SK-N-SH (cell line): ENCODE data around the gene EFNB1. TPM values are rescaled to one million over a fixed set of nuclear protein-coding genes. Genes with fewer than 3 reads are reported as not detected.

ENCODE experiments used
- CTCF ChIA-PET: fragments of 300-600, 350-600 bp; formaldehyde crosslinking; extraction: SDS; loops from one replicate; lab custom pipeline; 2021; lab: Yijun Ruan, JAX
- POLR2A ChIA-PET: fragments of 350-600 bp; sonication (Branson Sonifier 250); formaldehyde crosslinking; extraction: SDS; loops from one replicate; lab custom pipeline; 2020; ENCODE audit warnings: antibody characterized with exemption, inconsistent platforms; lab: Yijun Ruan, JAX
- DNase-seq: peaks from one replicate; pipeline ENCODE4 v3.0.0; 2012
- H2AFZ ChIP-seq: fragments of 200-600 bp; sonication (generic); 2 replicates; pipeline ENCODE4 v1.8.1; 2016; ENCODE audit warnings: antibody characterized with exemption, mild to moderate bottlenecking, low read depth
- H3F3A ChIP-seq: fragments of 200-600 bp; sonication (generic); replicated peaks from 2 replicates; pipeline ENCODE3; 2016; ENCODE audit warnings: antibody characterized with exemption, mild to moderate bottlenecking; ENCODE audit not compliant: insufficient read depth
- H3K27ac ChIP-seq, 2 experiments: fragments of 200-500 bp in 1 of 2; fragments of 200-600 bp in 1 of 2; sonication (Bioruptor generic) in 1 of 2; sonication (generic), shearing (Covaris generic) in 1 of 2; 2 replicates each; pipeline versions ENCODE4 v1.5.1 to v1.6.1; 2014 to 2016; ENCODE audit warnings: low read depth in 2 of 2, inconsistent platforms in 1 of 2, low read length in 1 of 2, mild to moderate bottlenecking in 1 of 2, mixed read lengths in 1 of 2
- H3K27me3 ChIP-seq: fragments of 200-600 bp; sonication (generic), shearing (Covaris generic); 2 replicates; pipeline ENCODE4 v1.6.1; 2016; ENCODE audit warnings: mixed run types; ENCODE audit not compliant: insufficient read depth
- H3K36me3 ChIP-seq, 2 experiments: fragments of 200-500 bp in 1 of 2; fragments of 200-600 bp in 1 of 2; sonication (Bioruptor generic) in 1 of 2; sonication (generic) in 1 of 2; replicated peaks in 1 of 2; 2 replicates each; pipeline versions ENCODE3 to v1.5.1; 2014 to 2016; ENCODE audit warnings: low read length in 1 of 2, mild to moderate bottlenecking in 1 of 2; ENCODE audit not compliant: insufficient read depth in 2 of 2, control insufficient read depth in 1 of 2
- H3K4me1 ChIP-seq, 2 experiments: fragments of 200-500 bp in 1 of 2; fragments of 200-600 bp in 1 of 2; sonication (Bioruptor generic) in 1 of 2; sonication (generic), shearing (Covaris generic) in 1 of 2; 2 replicates each; pipeline versions ENCODE4 v1.5.1 to v1.6.1; 2014 to 2016; ENCODE audit warnings: low read depth in 1 of 2, low read length in 1 of 2, mixed run types in 1 of 2; ENCODE audit not compliant: insufficient read depth in 2 of 2, control insufficient read depth in 1 of 2
- H3K4me2 ChIP-seq: fragments of 200-600 bp; sonication (generic), shearing (Covaris generic); 2 replicates; pipeline ENCODE4 v1.6.1; 2017; ENCODE audit warnings: mixed run types
- H3K4me3 ChIP-seq, 2 experiments: fragments of 200-500 bp in 1 of 2; fragments of 200-600 bp in 1 of 2; sonication (Bioruptor generic) in 1 of 2; sonication (generic), shearing (Covaris generic) in 1 of 2; 2 replicates each; pipeline versions ENCODE4 v1.5.1 to v1.8.1; 2014 to 2016; ENCODE audit warnings: low read depth in 2 of 2, inconsistent platforms in 1 of 2, low read length in 1 of 2, mild to moderate bottlenecking in 1 of 2, mixed read lengths in 1 of 2, moderate library complexity in 1 of 2
- H3K79me2 ChIP-seq: fragments of 200-600 bp; sonication (generic); 2 replicates; pipeline ENCODE4 v1.8.1; 2017; ENCODE audit warnings: mild to moderate bottlenecking; ENCODE audit not compliant: insufficient read depth
- H3K9ac ChIP-seq: fragments of 200-600 bp; sonication (generic); 2 replicates; pipeline ENCODE4 v1.6.1; 2017; ENCODE audit warnings: mixed run types
- H3K9me2 ChIP-seq: fragments of 200-600 bp; sonication (generic); 2 replicates; pipeline ENCODE4 v1.6.1; 2017; ENCODE audit warnings: mixed run types
- H3K9me3 ChIP-seq: fragments of 200-600 bp; sonication (generic); 2 replicates; pipeline ENCODE4 v1.6.1; 2017; ENCODE audit warnings: mixed run types, mild to moderate bottlenecking, moderate library complexity
- H4K20me1 ChIP-seq: fragments of 200-600 bp; sonication (generic); 2 replicates; pipeline ENCODE4 v1.6.1; 2017; ENCODE audit warnings: mild to moderate bottlenecking, mixed run types; ENCODE audit not compliant: insufficient read depth
- CHD2 ChIP-seq: fragments of 150-350 bp; IDR thresholded peaks from 2 replicates; pipeline ENCODE4 v1.6.1; 2018; ENCODE audit warnings: low read length; ENCODE audit not compliant: partially characterized antibody
- EZH2phosphoT487 ChIP-seq: fragments of 200-600 bp; sonication (generic); IDR thresholded peaks from 2 replicates; pipeline ENCODE4 v1.6.1; 2017; ENCODE audit warnings: low read depth, mixed run types, mild to moderate bottlenecking, antibody characterized with exemption, moderate library complexity, borderline replicate concordance
- FOSL2 ChIP-seq: IDR thresholded peaks from 2 replicates; pipeline ENCODE4 v1.4.0; 2012; ENCODE audit warnings: low read depth, mild to moderate bottlenecking, moderate library complexity, borderline replicate concordance
- GATA2 ChIP-seq: sonication (generic); formaldehyde crosslinking; IDR thresholded peaks from 2 replicates; pipeline ENCODE4 v1.5.0; 2020; ENCODE audit warnings: mild to moderate bottlenecking, missing genetic modification reagents
- JUND ChIP-seq: IDR thresholded peaks from 2 replicates; pipeline ENCODE4 v1.4.0; 2012
- MEF2A ChIP-seq: IDR thresholded peaks from 2 replicates; pipeline ENCODE4 v1.4.0; 2012; ENCODE audit warnings: low read depth, borderline replicate concordance
- MXI1 ChIP-seq: IDR thresholded peaks from 2 replicates; pipeline ENCODE4 v1.6.1; 2012; ENCODE audit warnings: mild to moderate bottlenecking, low read depth, low read length, improper control_type of control experiment
- PBX3 ChIP-seq: IDR thresholded peaks from 2 replicates; pipeline ENCODE4; 2012
- POLR2AphosphoS5 ChIP-seq: IDR thresholded peaks from 2 replicates; pipeline ENCODE4 v1.6.1; 2012; ENCODE audit warnings: low read depth, low read length
- RCOR1 ChIP-seq: fragments of 150-350 bp; IDR thresholded peaks from 2 replicates; pipeline ENCODE4 v1.6.1; 2017; ENCODE audit warnings: antibody characterized with exemption, low read length
- SMC3 ChIP-seq: IDR thresholded peaks from 2 replicates; pipeline ENCODE4 v1.6.1; 2012; ENCODE audit warnings: low read depth, low read length, improper control_type of control experiment
- TCF12 ChIP-seq: IDR thresholded peaks from 2 replicates; pipeline ENCODE4 v1.4.0; 2012
- TEAD4 ChIP-seq: IDR thresholded peaks from 2 replicates; pipeline ENCODE4 v1.4.0; 2012; ENCODE audit warnings: mild to moderate bottlenecking, borderline replicate concordance; ENCODE audit not compliant: insufficient read depth
- USF1 ChIP-seq: IDR thresholded peaks from 2 replicates; pipeline ENCODE4 v1.4.0; 2012; ENCODE audit warnings: low read depth, borderline replicate concordance
- USF2 ChIP-seq: fragments of 150-350 bp; IDR thresholded peaks from 2 replicates; pipeline ENCODE4 v1.6.1; 2017; ENCODE audit warnings: antibody characterized with exemption, low read length, low read depth, borderline replicate concordance
- ZBTB33 ChIP-seq: IDR thresholded peaks from 2 replicates; pipeline ENCODE4 v1.4.0; 2012; ENCODE audit warnings: low read depth, borderline replicate concordance
- WGBS: methylation state at CpG from one replicate; pipeline ENCODE4 v1.1.6; 2017; ENCODE audit warnings: low lambda C conversion rate; 5-methylcytosine and 5-hydroxymethylcytosine counted together
- polyA plus RNA-seq, 3 experiments: library from polyadenylated mRNA; depleted of rRNA; stranded (reverse); fragments of >200 nt; gene quantifications; 2 replicates each; pipeline ENCODE4 v1.2.3, GENCODE V29; 2012

EFNB1 gene
- polyA plus RNA-seq, 1 of the 3 experiments (the other 2 are of a cell fraction), result 8.4 TPM

DNA sequence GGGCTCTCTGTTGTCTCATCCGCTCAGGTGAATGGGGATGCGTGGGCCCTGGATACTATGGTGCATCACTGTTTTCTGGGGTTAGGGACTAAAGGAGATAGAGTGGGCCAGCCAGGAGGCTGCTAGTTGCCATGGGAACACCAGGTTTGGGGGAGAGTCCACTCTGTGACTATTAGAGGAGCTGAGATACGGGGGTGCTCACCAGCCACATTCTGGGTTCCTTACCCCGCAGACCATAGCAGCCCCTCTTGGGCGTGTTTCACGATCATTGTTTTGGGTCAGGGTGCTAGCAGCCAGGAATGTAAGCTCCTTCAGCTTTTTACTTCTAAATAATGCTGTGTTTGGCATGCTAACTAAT, 4.6 kb downstream of the EFNB1 start:
- Histone ChIP-seq H3K9me3 (no peaks in the 10 kb centered on the region), H3K4me3 (no peak overlapping the region), H3K27me3 (peaks cover 10% of the 10 kb centered on the region; the same call in 1 of the 2 replicates), H3F3A (no peaks in the 10 kb centered on the region), H2AFZ (no peak overlapping the region), H3K9me2 (no peaks in the 10 kb centered on the region), H4K20me1 (peaks cover 2% of the 10 kb centered on the region; the same call in 1 of the 2 replicates), H3K9ac (no peak overlapping the region), H3K4me1 (peaks cover 0 to 10% of the 10 kb centered on the region in 2 experiments; a peak in 1 of 4 replicates), H3K79me2 (no peaks in the 10 kb centered on the region), H3K27ac (no peak overlapping the region), H3K36me3 (no peaks in the 10 kb centered on the region), H3K4me2 (no peak overlapping the region)
- TF ChIP-seq TEAD4 (no peak), USF1 (no peak), TCF12 (no peak), MXI1 (no peak), POLR2AphosphoS5 (no peak), ZBTB33 (no peak), GATA2 (CRISPR knock-in tag) (no peak), JUND (no peak), FOSL2 (no peak), CHD2 (no peak), PBX3 (no peak), EZH2phosphoT487 (no peak), MEF2A (no peak), RCOR1 (no peak), SMC3 (no peak), USF2 (no peak)
- 45% methylated on average over 3 of the region's 6 CpGs for WGBS
- ChIA-PET CTCF (interaction anchor here (1.2 kb wide), 1 partner anchor 11 kb away, joined by 5 read pairs; no protein-coding TSS in a partner anchor), POLR2A (no interaction called here)
- no peak for DNase-seq
